CD14-positive monocyte (primary cell): ENCODE results near the gene BIRC2. TPM values are rescaled to one million over a fixed set of nuclear protein-coding genes. Genes with fewer than 3 reads are reported as not detected.

Source experiments
- DNase-seq, 3 donors: peaks; one replicate each; pipeline ENCODE4 v3.0.0-alpha.2; 2011 to 2022
- H2AFZ ChIP-seq: 2 replicates; pipeline ENCODE4 v1.6.0; 2012; ENCODE audit warnings: mild to moderate bottlenecking, low read depth, low read length, inconsistent platforms; ENCODE audit not compliant: insufficient read depth, poor library complexity, severe bottlenecking
- H3K27ac ChIP-seq, 2 donors: 1 replicate in 1 of 2; 2 replicates in 1 of 2; pipeline ENCODE4 v1.5.1; 2012 to 2013; ENCODE audit warnings: low read length in 2 of 2, control low read depth in 1 of 2, inconsistent platforms in 1 of 2, low read depth in 1 of 2, mild to moderate bottlenecking in 1 of 2
- H3K27me3 ChIP-seq, 2 donors: one replicate each; pipeline versions ENCODE4 v1.6.0 to v1.6.1; 2011 to 2013; ENCODE audit warnings: low read length in 2 of 2; ENCODE audit not compliant: control insufficient read depth in 2 of 2, insufficient read depth in 2 of 2
- H3K36me3 ChIP-seq, 2 donors: replicated peaks in 1 of 2; 1 replicate in 1 of 2; 2 replicates in 1 of 2; pipeline versions ENCODE4 v1.5.1 to v1.6.1; 2012 to 2013; ENCODE audit warnings: low read length in 2 of 2, control low read depth in 1 of 2, inconsistent platforms in 1 of 2, mild to moderate bottlenecking in 1 of 2; ENCODE audit not compliant: insufficient read depth in 2 of 2, control insufficient read depth in 1 of 2
- H3K4me1 ChIP-seq, 2 donors: 1 replicate in 1 of 2; 2 replicates in 1 of 2; pipeline versions ENCODE4 v1.5.1 to v1.6.1; 2012 to 2013; ENCODE audit warnings: low read length in 2 of 2, control low read depth in 1 of 2, inconsistent platforms in 1 of 2, mild to moderate bottlenecking in 1 of 2, moderate library complexity in 1 of 2; ENCODE audit not compliant: insufficient read depth in 2 of 2, control insufficient read depth in 1 of 2
- H3K4me2 ChIP-seq: replicated peaks from 2 replicates; pipeline ENCODE3; 2012; ENCODE audit warnings: low read length, moderate library complexity, mild to moderate bottlenecking; ENCODE audit not compliant: poor library complexity, severe bottlenecking; ENCODE audit errors: extremely low read depth
- H3K4me3 ChIP-seq, 3 experiments: fragments of 200-600 bp in 1 of 3; sonication (generic) in 1 of 3; replicated peaks in 1 of 3; 1 replicate in 2 of 3; 2 replicates in 1 of 3; pipeline ENCODE4 v1.5.1; 2011 to 2013; ENCODE audit warnings: low read length in 3 of 3, mild to moderate bottlenecking in 3 of 3, control low read depth in 2 of 3, low read depth in 2 of 3, inconsistent platforms in 1 of 3, moderate library complexity in 1 of 3
- H3K79me2 ChIP-seq: 2 replicates; pipeline ENCODE4 v1.6.0; 2012; ENCODE audit warnings: mild to moderate bottlenecking, control low read depth, inconsistent platforms, low read length, moderate library complexity; ENCODE audit not compliant: insufficient read depth
- H3K9ac ChIP-seq: 2 replicates; pipeline ENCODE4 v1.6.0; 2017; ENCODE audit warnings: low read length, mild to moderate bottlenecking; ENCODE audit not compliant: insufficient read depth, poor library complexity, severe bottlenecking
- H3K9me3 ChIP-seq, 2 donors: replicated peaks in 1 of 2; 1 replicate in 1 of 2; 2 replicates in 1 of 2; pipeline versions ENCODE4 v1.5.1 to v1.6.1; 2012 to 2013; ENCODE audit warnings: low read length in 2 of 2, control low read depth in 1 of 2; ENCODE audit not compliant: control insufficient read depth in 1 of 2, insufficient read depth in 1 of 2
- H4K20me1 ChIP-seq: 2 replicates; pipeline ENCODE4 v1.6.0; 2012; ENCODE audit warnings: mild to moderate bottlenecking, low read length, control low read depth, moderate library complexity; ENCODE audit not compliant: insufficient read depth
- H3K27ac Mint-ChIP-seq, 7 donors: one replicate each; pipeline ENCODE4 v1.8.0; 2020; ENCODE audit warnings: mild to moderate bottlenecking in 7 of 7, mixed read lengths in 7 of 7, moderate library complexity in 6 of 7, inconsistent platforms in 2 of 7
- H3K27me3 Mint-ChIP-seq, 3 donors: one replicate each; pipeline ENCODE4 v1.8.0; 2021 to 2022; ENCODE audit warnings: low read depth in 3 of 3, mild to moderate bottlenecking in 3 of 3, mixed read lengths in 3 of 3, moderate library complexity in 3 of 3, inconsistent platforms in 1 of 3
- H3K36me3 Mint-ChIP-seq, 2 donors: one replicate each; pipeline ENCODE4 v1.8.0; 2020; ENCODE audit warnings: mixed read lengths in 2 of 2, inconsistent platforms in 1 of 2, mild to moderate bottlenecking in 1 of 2
- H3K4me1 Mint-ChIP-seq: one replicate; pipeline ENCODE4 v1.8.0; 2020; ENCODE audit warnings: mild to moderate bottlenecking, mixed read lengths
- H3K4me3 Mint-ChIP-seq, 2 donors: one replicate each; pipeline ENCODE4 v1.8.0; 2020; ENCODE audit warnings: mild to moderate bottlenecking in 2 of 2, mixed read lengths in 2 of 2, moderate library complexity in 1 of 2
- H3K9me3 Mint-ChIP-seq, 7 donors: one replicate each; pipeline ENCODE4 v1.8.0; 2020 to 2022; ENCODE audit warnings: mixed read lengths in 7 of 7, mild to moderate bottlenecking in 6 of 7, moderate library complexity in 6 of 7, inconsistent platforms in 2 of 7
- WGBS: methylation state at CpG from one replicate; pipeline ENCODE4 v1.1.5; 2013; ENCODE audit warnings: missing lambda C conversion rate; ENCODE audit not compliant: insufficient coverage; 5-methylcytosine and 5-hydroxymethylcytosine counted together
- intact Hi-C, 2 donors: fragments of 100-400 bp; cut with micrococcal nuclease; formaldehyde crosslinking; loops; one replicate each; pipeline versions ENCODE4 v1.15.0 to v1.15.1; 2023
- polyA plus RNA-seq, 3 donors: library from polyadenylated mRNA; depleted of rRNA in 1 of 3; unstranded in 2 of 3; stranded (reverse) in 1 of 3; fragments of 300-500 nt in 2 of 3; fragments of >200 nt in 1 of 3; fragmentation: Illumina TruSeq in 2 of 3; gene quantifications; 1 replicate in 2 of 3; 2 replicates in 1 of 3; pipeline ENCODE4 v1.2.3, GENCODE V29; 2012 to 2021
- TF ChIP-seq, protein P1 (sequence below): fragments of 200-600 bp; IDR thresholded peaks from one replicate; pipeline ENCODE4 v1.8.0; 2022; ENCODE audit warnings: antibody characterized with exemption, mild to moderate bottlenecking

BIRC2 gene
- polyA plus RNA-seq, 3 donors, result 25.3 to 54.7 (median 50.2) TPM

GRCh38 chr11:102316346-102316904, 30.6 kb upstream of the BIRC2 start:
- Histone ChIP-seq H3K9me3 (no peaks in the 10 kb centered on the region), H3K4me2 (peak overlapping the region; percentile 65), H3K79me2 (no peaks in the 10 kb centered on the region), H2AFZ (no peak overlapping the region), H3K4me3 (peak overlapping the region in 2 of 3 experiments; percentile 25 to 73), H3K27me3 (no peaks in the 10 kb centered on the region), H3K27ac (peak overlapping the region in 1 of 2 donors; percentile 98), H3K36me3 (no peaks in the 10 kb centered on the region), H3K4me1 (peaks cover 32 to 50% of the 10 kb centered on the region in 2 donors), H4K20me1 (no peaks in the 10 kb centered on the region), H3K9ac (peak overlapping the region; percentile 84)
- H3K27ac Mint-ChIP-seq, result peak overlapping the region; percentile 96 to 100 (median 98)
- DNase-seq, result no peak
- WGBS, result 100% methylated on average over 2 of the region's 4 CpGs
- peak overlapping the region; percentile 60 to 94 for H3K4me3 Mint-ChIP-seq
- TF ChIP-seq, protein P1, sequence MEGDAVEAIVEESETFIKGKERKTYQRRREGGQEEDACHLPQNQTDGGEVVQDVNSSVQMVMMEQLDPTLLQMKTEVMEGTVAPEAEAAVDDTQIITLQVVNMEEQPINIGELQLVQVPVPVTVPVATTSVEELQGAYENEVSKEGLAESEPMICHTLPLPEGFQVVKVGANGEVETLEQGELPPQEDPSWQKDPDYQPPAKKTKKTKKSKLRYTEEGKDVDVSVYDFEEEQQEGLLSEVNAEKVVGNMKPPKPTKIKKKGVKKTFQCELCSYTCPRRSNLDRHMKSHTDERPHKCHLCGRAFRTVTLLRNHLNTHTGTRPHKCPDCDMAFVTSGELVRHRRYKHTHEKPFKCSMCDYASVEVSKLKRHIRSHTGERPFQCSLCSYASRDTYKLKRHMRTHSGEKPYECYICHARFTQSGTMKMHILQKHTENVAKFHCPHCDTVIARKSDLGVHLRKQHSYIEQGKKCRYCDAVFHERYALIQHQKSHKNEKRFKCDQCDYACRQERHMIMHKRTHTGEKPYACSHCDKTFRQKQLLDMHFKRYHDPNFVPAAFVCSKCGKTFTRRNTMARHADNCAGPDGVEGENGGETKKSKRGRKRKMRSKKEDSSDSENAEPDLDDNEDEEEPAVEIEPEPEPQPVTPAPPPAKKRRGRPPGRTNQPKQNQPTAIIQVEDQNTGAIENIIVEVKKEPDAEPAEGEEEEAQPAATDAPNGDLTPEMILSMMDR, result no peak
- H3K4me1 Mint-ChIP-seq, result peaks cover 61% of the 10 kb centered on the region
- peaks cover 0 to 2% (median 0%) of the 10 kb centered on the region in 3 donors for H3K27me3 Mint-ChIP-seq
- H3K36me3 Mint-ChIP-seq, result peaks cover 7 to 16% of the 10 kb centered on the region in 2 donors
- intact Hi-C loops, result no loop called here
- peaks cover 0 to 2% (median 0%) of the 10 kb centered on the region in 7 donors for H3K9me3 Mint-ChIP-seq

- Mint-ChIP-seq H3K27me3 (peaks cover 0 to 2% (median 0%) of the 10 kb centered on the region in 3 donors), H3K4me3 (peak within 1 kb of the TSS; percentile 94 to 97), H3K36me3 (peaks cover 7 to 20% of the 10 kb centered on the region in 2 donors), H3K27ac (peak within 1 kb of the TSS; percentile 96 to 100 (median 98)), H3K4me1 (peaks cover 66% of the 10 kb centered on the region), H3K9me3 (peaks cover 0 to 2% (median 0%) of the 10 kb centered on the region in 7 donors)
- peak within 1 kb of the TSS; percentile 93 to 98 for H3K27ac ChIP-seq
- H4K20me1 ChIP-seq, result no peaks in the 10 kb centered on the region
- peak within 1 kb of the TSS; percentile 65 for H3K4me2 ChIP-seq
- H2AFZ ChIP-seq, result peak within 1 kb of the TSS; percentile 21
- no peaks in the 10 kb centered on the region for H3K27me3 ChIP-seq
- peaks cover 32 to 52% of the 10 kb centered on the region in 2 donors for H3K4me1 ChIP-seq
- peak within 1 kb of the TSS; percentile 53 to 73 (median 73) for H3K4me3 ChIP-seq
- intact Hi-C loops, result no loop called here
- H3K9ac ChIP-seq, result peak within 1 kb of the TSS; percentile 84
- no peaks in the 10 kb centered on the region for H3K36me3 ChIP-seq
- 0% methylated on average over 33 of the region's 34 CpGs for WGBS
- TF ChIP-seq, protein P1, result peak; percentile 8
- H3K79me2 ChIP-seq, result no peaks in the 10 kb centered on the region
- DNase-seq, result peak; percentile 97 to 100 (median 98)
- no peaks in the 10 kb centered on the region for H3K9me3 ChIP-seq
These were observed 29.8 kb upstream of the BIRC2 start, which contains the start of gene BIRC3 for GRCh38 chr11:102317099-102317767. Gene BIRC3, plus strand, starts transcription at chr11:102317484. Its CDS starts 7,026 bp downstream, at chr11:102324510.
